ENCODE data around the gene STRBP.
"Not testable (repeated sequence)": the region's sequence is repeated elsewhere in the genome, so short reads cannot be mapped to it uniquely, and the experiment has no call there.

STRBP gene

GRCh38 chr9:123187131-123187530 lies 81.3 kb downstream of the STRBP start:
- DNase-seq: no peak

GRCh38 chr9:123186029-123186428 lies 82.4 kb downstream of the STRBP start:
- not testable (repeated sequence) for DNase-seq

DNA sequence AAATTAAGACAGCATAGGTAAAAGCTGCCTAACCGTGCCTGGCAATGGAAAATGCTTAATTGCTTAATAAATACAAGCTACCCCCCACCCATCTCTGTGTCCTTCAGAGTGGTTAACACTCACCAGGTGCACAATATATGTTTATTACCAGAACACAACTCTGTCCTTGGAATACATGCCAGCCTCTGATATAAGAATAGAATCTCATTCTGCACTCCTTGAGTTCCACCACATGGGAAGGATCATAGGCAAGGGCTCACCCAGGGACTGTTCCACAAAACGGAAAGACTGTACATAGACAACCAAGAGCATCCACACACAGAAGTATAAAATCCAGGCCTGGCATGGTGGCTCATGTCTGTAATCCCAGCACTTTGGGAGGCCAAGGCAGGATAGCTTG lies 91.4 kb downstream of the STRBP start:
- DNase-seq: no peak

DNA sequence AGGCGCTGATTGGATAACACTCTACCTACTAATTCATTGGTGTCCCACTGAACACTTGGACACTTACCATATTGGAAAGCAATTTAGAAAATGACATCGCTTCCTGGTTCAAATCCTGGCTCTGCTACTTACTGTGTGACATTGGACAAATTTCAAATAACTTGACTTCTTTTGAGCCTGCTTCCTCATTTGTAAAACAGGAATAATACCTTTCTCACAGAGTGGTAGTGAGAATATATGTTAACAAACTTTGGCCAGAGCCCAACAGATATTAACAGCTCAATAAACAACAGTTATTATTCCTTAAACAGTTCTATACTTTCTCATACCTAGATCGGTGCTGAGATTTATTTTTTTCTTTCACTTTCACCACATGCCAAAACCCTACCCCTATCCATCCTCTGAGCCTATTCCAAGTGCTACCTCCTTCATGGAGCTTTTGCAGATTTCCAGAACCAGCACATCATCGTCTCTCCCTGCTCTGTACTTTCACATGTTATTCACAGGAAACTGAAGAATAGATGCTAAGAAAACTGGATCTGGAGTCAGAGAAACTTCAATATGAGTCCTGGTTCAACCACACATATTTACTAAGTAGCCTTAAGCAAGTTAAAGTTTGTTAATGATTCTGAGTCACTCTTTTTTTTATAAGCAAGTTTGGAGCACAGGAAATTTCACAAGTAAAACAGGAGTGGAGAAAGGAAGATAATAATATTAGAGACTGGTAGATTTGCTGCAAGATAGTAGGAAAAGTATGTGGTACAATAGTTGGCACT lies 92.3 kb downstream of the STRBP start:
- DNase-seq: no peak

DNA sequence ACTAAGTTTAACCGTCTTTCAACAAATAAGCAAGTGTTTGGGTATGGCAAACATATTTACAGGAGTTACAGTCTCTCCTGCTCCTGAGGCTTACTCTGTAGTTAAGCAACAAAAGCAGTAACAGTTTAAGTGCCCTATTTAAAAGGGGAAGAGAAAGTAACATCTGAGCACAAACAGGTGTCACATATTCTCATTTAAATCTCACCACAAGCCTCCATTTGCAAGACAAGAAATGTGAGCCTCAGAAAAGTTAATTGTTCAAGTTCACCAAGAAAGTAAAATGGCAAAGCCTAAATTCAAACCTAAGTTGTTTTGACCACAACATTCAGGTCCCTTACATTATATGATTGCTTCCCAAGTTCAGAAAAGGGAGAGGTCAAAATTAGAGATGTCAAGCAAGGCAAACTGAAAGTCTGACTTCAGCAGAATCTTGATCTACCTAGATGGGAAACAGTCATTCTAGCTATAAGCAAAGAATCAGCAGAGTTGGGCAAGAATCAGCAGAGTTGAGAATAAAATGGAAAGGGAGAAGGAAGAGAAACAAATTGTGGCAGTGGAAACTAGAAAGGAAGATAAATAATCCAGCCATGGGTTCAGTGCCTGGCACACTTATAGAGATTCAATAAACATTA lies 93.4 kb downstream of the STRBP start:
- no peak for DNase-seq

- no peak for DNase-seq
Measured at GRCh38 chr9:123174079-123174478, 94.3 kb downstream of the STRBP start.

- DNase-seq: no peak
Measured at GRCh38 chr9:123169926-123170325, 98.5 kb downstream of the STRBP start.

DNA sequence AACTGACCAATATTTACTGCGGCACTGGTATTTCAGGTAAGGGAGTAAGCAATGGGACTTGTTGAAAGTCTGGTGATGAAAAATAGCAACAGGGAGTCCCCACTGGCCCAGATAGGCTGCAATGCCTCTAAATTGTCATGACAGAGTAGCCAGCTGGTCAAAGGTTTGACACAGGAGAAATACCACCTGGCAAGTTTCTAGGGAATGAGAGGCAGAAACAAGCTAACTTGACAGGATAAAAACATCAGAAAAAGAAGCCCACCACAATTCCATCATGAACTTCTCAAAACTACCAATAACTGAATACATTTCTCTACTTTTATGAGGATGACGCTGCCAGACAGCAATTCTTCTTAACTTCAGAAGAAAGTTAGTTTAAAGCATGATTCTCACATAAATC lies 99.8 kb downstream of the STRBP start:
- no peak for DNase-seq

DNA sequence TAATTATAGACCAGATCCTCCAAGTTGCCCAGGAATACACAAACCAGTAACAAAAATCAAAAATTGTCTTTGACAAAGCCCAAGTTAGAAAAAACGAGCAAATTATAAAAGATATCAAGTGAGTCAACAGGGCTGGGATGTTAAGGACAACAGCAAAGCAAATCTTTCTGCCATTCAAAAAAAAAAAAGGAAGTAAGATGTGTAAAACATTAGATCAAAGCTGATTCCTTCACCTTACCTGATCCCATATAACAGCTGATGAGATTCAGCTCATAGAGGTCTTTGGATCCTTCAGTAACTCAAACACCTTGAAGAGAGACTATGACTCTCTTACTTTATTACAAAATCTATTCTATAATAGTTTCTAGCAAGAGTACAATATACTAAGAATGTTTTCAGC lies 100.9 kb downstream of the STRBP start:
- no peak for DNase-seq

DNA sequence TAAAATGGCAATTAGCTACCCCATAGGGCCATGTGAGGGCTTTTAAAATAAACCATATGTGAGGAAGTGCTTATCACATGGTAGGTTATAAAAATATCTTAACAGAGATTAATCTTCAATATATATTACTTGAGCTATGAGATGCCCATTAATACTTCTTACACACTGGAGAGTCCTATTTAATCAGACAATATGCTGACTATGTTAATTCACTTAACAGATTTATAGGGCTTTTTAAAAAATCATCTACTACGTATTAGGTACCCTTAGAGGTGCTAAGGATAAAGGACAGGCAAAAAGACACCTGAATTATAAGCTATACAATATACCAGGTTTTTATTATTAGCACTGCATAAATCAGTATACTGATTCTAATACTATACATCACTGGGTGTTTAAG lies 102.6 kb downstream of the STRBP start:
- no peak for DNase-seq

GRCh38 chr9:123164285-123164684 lies 104.1 kb downstream of the STRBP start:
- no peak for DNase-seq

GRCh38 chr9:123162791-123163345 lies 105.5 kb downstream of the STRBP start:
- no peak for DNase-seq

DNA sequence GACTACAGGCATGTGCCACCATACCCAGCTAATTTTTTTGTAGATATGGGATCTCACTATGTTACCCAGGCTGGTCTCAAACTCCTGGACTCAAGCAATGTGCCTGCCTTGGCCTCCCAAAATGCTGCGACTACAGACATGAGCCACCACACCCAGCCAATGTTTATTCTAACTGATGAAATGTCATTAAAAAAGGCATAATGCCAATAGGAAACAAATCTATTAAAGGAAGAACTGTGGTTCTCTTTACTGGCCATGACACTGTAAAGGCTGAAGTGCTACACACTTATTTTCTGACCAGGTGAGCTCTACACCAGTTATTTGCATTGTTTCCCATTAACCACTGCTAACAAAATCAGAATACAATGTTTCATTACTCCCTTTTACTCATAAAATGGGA lies 106.0 kb downstream of the STRBP start:
- no peak for DNase-seq

DNA sequence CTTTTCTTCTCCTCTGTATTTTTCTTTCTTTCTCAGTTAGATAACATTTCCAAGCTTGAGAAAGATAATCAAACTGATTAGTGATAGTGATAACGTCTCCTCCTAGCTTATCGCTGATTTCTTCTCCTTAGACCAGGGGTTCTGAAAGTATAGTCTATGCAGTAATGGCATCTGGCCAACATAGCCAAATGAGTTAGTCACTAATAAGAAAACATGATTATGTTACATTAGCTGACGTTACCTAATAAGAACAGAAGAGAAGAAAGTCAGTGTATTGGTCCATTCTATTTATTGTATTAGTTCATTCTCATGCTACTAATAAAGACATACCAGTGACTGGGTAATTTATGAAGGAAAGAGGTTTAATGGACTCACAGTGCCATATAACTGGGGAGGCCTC lies 111.2 kb downstream of the STRBP start:
- no peak for DNase-seq

DNA sequence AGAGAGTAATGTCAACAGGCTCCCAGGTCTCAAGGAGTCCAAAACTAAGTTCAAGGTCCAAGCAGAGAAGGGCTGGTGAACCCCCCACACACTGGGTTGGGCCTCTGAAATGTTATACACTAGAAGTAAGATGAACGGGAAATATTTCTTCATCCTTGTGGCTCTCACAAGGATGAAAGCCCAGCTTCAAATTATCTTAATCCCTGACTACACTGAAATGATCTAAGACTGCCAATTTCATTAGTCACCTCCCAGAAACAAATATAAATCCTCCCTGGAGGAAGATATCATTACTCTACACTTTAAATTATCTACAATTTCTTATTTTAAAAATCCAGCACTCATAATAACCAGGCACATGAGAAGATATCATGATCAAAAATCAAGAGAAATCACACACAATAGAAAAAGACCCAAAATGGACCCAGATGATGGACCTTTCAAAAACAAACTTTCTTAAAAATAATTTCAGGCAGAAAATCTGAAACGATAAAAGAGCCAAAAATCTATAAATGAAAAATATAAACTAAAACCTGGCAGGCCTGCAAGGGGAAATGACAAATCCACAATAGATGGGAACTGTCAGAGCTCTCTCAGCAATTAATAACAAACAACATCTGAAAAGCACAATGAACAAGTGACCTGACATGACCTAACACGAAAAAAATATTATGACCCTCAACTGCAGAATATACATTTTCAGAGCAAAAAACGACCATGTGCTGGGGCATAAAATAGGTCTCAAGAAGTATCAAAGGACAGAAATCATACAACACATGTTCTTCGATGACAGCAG lies 117.5 kb downstream of the STRBP start:
- DNase-seq: no peak

DNA sequence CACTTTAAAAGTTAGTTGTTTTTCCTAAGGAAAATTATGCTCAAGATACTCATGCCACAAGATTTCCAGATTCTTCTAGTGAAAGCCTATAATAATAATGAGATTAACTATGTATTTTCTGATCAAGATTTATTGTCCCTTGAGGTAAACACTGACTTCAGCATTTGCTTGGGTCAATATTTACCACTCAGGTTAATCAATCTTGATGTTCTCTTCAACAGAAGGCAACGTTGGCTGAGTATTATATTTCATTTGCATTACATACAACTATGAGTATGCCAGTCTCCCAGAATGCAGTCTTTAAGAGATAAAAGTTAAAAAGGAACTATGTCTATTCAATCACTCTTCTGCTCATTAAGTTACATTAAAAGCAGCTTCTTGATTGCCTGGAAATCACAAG lies 119.3 kb downstream of the STRBP start:
- DNase-seq: no peak

- no peak for DNase-seq
Measured at GRCh38 chr9:123138163-123138562, 130.2 kb downstream of the STRBP start.

DNA sequence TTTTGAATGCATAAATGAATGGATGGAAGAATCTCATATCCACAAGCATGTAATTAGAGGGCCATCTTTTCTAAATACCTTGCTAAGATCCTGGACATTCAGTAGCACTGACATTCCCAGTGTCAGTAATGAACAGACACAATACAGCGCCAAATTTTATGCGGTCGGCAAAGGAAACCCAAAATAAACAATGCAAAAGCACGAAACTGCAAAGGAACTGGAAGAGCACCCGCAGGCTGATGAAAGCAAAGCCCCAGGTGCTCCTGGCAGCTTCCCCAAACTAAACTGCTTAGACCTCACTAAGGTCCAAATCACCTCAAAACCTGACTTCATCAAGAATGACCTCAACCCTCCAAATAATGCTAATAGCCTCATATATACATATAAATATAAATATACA lies 133.0 kb downstream of the STRBP start:
- no peak for DNase-seq

DNA sequence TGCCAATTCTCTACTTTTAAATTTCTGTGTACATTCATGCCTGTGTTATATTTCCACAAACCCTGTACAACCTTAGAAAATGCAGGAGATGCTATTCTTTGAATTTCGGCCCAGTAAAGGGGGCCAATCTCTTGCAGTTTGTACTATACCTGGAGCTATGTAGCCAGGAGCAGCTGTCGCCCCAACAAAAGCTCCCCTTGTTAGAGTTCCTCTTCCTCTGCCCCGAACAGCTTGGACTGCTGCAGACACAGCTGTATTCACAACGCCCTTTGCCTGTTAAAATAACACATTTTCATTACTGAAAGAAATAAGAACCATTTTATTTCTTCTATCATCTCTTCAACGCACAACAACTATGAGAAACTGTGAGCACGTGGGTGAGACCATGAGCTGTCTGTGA lies 135.7 kb downstream of the STRBP start:
- no peak for DNase-seq

DNA sequence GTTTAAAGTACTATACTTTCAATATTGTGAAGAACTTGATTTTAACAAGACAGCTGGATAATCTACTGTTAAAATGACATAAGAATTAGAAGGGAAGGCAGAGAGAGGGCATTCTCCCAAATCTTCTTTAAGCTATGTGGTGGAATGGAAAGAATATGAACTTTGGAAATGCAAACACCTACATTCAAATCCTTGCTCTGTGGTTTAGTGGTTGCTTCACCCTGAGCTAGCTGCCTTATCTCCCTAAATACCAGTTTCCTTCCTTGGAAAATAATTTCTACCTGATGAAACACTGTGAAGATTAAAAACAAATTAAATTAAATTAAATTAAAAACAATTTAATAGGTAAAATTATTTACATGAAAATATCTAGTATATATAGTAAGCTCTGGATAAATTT lies 136.4 kb downstream of the STRBP start:
- no peak for DNase-seq

DNA sequence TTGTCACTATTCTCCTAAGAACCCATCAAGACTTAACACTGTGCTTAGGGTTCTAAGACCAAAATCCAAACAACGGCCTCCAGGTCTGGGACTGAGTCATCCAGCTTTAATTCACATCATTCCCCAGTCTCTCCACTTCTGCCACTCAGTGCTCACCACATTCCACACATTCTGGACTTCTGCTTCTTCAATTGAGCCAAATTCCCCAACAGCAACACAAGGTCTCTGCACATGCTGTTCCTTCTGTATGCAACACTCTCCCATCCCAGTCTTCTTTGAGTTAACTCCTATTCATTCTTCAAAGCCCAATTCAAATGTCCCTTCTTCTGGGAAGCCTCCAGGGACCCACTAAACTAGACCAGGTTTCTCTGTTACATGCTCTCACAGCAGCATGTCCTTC lies 137.1 kb downstream of the STRBP start:
- no peak for DNase-seq

- DNase-seq: no peak
Measured at GRCh38 chr9:123129423-123129822, 139.0 kb downstream of the STRBP start.

- DNase-seq: no peak
Measured at GRCh38 chr9:123128591-123128990, 139.8 kb downstream of the STRBP start.

All from DMS153 (cell line).